ENCODE measurements around the gene SP140.

- no peak for TF ChIP-seq POLR2AphosphoS5 (IDR thresholded peaks at IDR 0.05)
- TF ChIP-seq CTCF (IDR thresholded peaks at IDR 0.05): no peak
- TF ChIP-seq POLR2A (IDR thresholded peaks at IDR 0.05; ENCODE audit: low read depth): no peak
- TF ChIP-seq EP300 (IDR thresholded peaks at IDR 0.05): no peak
Measured at GRCh38 chr2:230325316-230326243, 100.0 kb downstream of the SP140 start.

All from esophagus muscularis mucosa (tissue), 4 donors.